ENCODE results near the gene RELL2.

GRCh38 chr5:141669520-141669919, 32.7 kb downstream of the RELL2 start:
- no peak for TF ChIP-seq TSHZ1 (tag by site-specific recombination; IDR thresholded peaks at IDR 0.05; ENCODE audit: borderline replicate concordance)
- no peak for TF ChIP-seq CTCF (tag by site-specific recombination; IDR thresholded peaks at IDR 0.05)
- no peak for TF ChIP-seq ZNF324 (tag by site-specific recombination; IDR thresholded peaks at IDR 0.05)
- no peak for TF ChIP-seq ZNF639 (tag by site-specific recombination; IDR thresholded peaks at IDR 0.05)
- TF ChIP-seq ZNF146 (tag by site-specific recombination; IDR thresholded peaks at IDR 0.05): no peak
- no peak for TF ChIP-seq YY1 (tag by site-specific recombination; IDR thresholded peaks at IDR 0.05)
- no peak for TF ChIP-seq ELK4 (IDR thresholded peaks at IDR 0.05; ENCODE audit: borderline replicate concordance, low read depth, low read length)
- no peak for TF ChIP-seq ZNF274 (IDR thresholded peaks at IDR 0.05; ENCODE audit: low read length)
- TF ChIP-seq ZNF274 (tag by site-specific recombination; IDR thresholded peaks at IDR 0.05; ENCODE audit: borderline replicate concordance): no peak
- no peak for TF ChIP-seq ZNF837 (tag by site-specific recombination; IDR thresholded peaks at IDR 0.05)
- no peak for TF ChIP-seq MYNN (tag by site-specific recombination; IDR thresholded peaks at IDR 0.05; ENCODE audit: borderline replicate concordance)
- no peak for TF ChIP-seq REST (tag by site-specific recombination; IDR thresholded peaks at IDR 0.05)

Measured in HEK293 (cell line).